ENCODE results near the gene MARCHF2.

- TF ChIP-seq, protein P1, sequence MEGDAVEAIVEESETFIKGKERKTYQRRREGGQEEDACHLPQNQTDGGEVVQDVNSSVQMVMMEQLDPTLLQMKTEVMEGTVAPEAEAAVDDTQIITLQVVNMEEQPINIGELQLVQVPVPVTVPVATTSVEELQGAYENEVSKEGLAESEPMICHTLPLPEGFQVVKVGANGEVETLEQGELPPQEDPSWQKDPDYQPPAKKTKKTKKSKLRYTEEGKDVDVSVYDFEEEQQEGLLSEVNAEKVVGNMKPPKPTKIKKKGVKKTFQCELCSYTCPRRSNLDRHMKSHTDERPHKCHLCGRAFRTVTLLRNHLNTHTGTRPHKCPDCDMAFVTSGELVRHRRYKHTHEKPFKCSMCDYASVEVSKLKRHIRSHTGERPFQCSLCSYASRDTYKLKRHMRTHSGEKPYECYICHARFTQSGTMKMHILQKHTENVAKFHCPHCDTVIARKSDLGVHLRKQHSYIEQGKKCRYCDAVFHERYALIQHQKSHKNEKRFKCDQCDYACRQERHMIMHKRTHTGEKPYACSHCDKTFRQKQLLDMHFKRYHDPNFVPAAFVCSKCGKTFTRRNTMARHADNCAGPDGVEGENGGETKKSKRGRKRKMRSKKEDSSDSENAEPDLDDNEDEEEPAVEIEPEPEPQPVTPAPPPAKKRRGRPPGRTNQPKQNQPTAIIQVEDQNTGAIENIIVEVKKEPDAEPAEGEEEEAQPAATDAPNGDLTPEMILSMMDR (IDR thresholded peaks at IDR 0.05), result no peak; the same call in 1 of the 2 replicates
- TF ChIP-seq POLR2AphosphoS5 (IDR thresholded peaks at IDR 0.05; ENCODE audit: low read depth, low read length), result no peak
- no peak for TF ChIP-seq GABPA (IDR thresholded peaks at IDR 0.05; ENCODE audit: low read depth)
- TF ChIP-seq EP300 (IDR thresholded peaks at IDR 0.05; ENCODE audit: borderline replicate concordance in 1 of 2, low read depth in 1 of 2, low read length in 1 of 2), result no peak
- no peak for TF ChIP-seq CHD2 (IDR thresholded peaks at IDR 0.05; ENCODE audit: low read length, partially characterized antibody)
- TF ChIP-seq MAX (IDR thresholded peaks at IDR 0.05; ENCODE audit: low read depth), result no peak
- TF ChIP-seq NFIC (IDR thresholded peaks at IDR 0.05; ENCODE audit: borderline replicate concordance), result no peak
Measured at GRCh38 chr19:8456064-8456463, 43.0 kb downstream of the MARCHF2 start.
